NCI-H526 treated with DMSO at 0.1 percent for 48 hours (cell line): ENCODE measurements around the gene CCL17.
A peak's percentile ranks its signal among the peaks of the same experiment; 100 is the strongest.

ENCODE experiments used
- DNase-seq: peaks from one replicate; lab custom pipeline; 2025; lab: John Stamatoyannopoulos, UW

The CCL17 gene

DNA sequence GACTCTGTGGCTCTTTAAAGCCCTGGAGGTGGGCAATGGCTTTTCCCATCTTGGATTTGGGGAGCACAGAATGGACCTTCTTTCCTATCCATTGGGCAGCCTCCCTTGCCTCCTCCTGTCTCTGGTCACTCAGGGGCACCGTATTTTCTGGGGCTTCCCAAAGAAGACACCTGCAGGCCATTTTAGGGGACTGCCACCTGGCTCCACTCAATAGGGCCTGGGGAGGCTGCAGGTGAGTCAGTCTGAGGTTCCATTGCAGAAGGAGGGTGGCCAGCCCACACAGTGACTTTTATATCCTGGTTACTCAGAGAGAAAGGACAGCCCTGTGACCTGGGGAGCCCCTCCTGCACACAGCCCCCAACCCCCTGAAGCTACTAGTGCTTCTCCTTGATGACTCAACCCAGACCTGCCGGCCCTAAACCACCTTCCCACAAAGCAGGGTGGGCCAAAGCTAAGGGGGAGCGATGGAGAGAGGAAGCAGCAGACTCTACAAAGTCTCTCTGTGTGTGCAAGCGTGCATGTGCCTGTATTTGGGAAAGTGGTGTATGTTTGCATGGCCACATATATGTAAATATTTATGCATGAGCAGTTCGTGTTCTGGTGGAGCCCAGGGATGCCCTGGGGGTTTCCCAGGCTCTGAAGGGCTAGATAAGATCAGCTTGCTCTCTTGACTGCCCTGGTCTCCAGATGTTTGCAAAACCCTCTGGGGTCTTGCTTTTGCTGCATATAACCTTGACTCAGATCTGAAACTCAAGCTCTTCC, 27.3 kb upstream of the CCL17 start:
- peak; percentile 85 for DNase-seq

GRCh38 chr16:57379579-57379978, 25.0 kb upstream of the CCL17 start:
- no peak for DNase-seq

- DNase-seq = no peak
Measured at GRCh38 chr16:57380671-57381462, 23.7 kb upstream of the CCL17 start.

- no peak for DNase-seq
Measured at GRCh38 chr16:57381791-57382534, 22.6 kb upstream of the CCL17 start.

DNA sequence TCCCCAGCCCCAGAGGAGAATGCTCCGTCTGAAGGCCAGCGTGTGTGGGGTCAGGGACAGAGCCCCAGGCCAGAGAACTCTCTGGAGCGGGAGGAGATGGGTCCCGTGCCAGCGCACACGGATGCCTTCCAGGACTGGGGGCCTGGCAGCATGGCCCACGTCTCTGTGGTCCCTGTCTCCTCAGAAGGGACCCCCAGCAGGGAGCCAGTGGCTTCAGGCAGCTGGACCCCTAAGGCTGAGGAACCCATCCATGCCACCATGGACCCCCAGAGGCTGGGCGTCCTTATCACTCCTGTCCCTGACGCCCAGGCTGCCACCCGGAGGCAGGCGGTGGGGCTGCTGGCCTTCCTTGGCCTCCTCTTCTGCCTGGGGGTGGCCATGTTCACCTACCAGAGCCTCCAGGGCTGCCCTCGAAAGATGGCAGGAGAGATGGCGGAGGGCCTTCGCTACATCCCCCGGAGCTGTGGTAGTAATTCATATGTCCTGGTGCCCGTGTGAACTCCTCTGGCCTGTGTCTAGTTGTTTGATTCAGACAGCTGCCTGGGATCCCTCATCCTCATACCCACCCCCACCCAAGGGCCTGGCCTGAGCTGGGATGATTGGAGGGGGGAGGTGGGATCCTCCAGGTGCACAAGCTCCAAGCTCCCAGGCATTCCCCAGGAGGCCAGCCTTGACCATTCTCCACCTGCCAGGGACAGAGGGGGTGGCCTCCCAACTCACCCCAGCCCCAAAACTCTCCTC, 21.9 kb upstream of the CCL17 start:
- DNase-seq = no peak

- no peak for DNase-seq
Measured at GRCh38 chr16:57383276-57384247, 21.0 kb upstream of the CCL17 start.

DNA sequence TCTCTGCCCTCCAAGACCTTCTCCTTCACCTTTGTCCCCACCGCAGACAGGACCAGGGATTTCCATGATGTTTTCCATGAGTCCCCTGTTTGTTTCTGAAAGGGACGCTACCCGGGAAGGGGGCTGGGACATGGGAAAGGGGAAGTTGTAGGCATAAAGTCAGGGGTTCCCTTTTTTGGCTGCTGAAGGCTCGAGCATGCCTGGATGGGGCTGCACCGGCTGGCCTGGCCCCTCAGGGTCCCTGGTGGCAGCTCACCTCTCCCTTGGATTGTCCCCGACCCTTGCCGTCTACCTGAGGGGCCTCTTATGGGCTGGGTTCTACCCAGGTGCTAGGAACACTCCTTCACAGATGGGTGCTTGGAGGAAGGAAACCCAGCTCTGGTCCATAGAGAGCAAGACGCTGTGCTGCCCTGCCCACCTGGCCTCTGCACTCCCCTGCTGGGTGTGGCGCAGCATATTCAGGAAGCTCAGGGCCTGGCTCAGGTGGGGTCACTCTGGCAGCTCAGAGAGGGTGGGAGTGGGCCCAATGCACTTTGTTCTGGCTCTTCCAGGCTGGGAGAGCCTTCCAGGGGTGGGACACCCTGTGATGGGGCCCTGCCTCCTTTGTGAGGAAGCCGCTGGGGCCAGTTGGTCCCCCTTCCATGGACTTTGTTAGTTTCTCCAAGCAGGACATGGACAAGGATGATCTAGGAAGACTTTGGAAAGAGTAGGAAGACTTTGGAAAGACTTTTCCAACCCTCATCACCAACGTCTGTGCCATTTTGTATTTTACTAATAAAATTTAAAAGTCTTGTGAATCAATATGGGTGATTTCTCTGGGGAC, 20.1 kb upstream of the CCL17 start:
- DNase-seq = no peak

- DNase-seq = no peak
Measured at GRCh38 chr16:57385083-57385482, 19.5 kb upstream of the CCL17 start.

GRCh38 chr16:57386381-57386951, 18.1 kb upstream of the CCL17 start:
- no peak for DNase-seq

DNA sequence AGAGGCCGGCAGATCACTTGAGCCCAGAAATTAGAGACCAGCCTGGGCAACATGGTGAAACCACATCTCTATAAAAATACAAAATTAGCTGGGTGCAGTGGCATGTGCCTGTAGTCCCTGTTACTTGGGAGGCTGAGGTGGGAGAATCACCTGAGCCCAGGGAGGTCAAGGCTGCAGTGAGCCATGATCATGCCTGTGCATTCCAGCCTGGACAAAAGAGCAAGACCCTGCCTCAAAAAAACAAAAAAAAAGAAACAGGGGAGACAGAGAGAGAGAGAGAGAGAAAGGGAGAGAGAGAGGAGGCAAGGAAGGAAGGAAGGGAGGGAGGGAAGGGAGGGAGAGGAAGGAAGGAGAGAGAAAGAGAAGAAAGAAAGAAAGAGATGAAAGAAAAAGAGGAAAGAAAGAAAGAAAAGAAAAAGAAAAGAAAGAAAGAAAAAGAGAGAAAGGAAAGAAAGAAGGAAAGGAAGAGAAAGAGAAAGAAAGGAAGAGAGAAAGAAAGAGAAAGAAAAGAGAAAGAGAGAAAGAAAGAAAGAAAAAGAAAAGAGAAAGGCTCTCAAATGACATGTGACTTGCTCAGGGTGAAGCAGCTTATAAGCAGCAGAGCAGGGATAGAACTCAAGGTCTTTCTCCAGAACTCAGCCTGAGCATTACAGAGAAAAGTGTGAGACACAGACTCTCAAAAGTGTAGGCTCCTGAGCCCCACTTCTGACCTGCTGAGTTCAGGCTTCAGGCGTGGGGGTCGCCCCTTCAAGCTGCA, 16.8 kb upstream of the CCL17 start:
- no peak for DNase-seq

- no peak for DNase-seq
Measured at GRCh38 chr16:57388359-57389086, 16.0 kb upstream of the CCL17 start.

DNA sequence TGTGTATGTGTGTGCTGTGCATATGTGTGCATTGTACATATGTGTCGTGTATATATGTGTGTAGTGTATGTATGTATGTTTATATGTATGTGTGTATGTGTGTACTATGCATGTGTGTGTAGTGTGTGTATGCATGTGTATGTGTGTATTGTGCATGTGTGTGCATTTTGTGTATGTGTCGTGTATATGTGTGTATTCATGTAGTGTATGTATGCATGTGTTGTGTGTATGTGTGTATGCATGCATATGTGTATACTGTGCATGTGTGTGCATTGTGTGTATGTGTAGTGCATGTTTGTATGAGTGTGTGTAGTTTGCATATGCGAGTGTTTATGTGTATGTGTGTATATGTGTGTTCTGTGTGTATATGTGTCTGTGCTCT, 15.5 kb upstream of the CCL17 start:
- DNase-seq = no peak

- no peak for DNase-seq
Measured at GRCh38 chr16:57390636-57391295, 13.8 kb upstream of the CCL17 start.

DNA sequence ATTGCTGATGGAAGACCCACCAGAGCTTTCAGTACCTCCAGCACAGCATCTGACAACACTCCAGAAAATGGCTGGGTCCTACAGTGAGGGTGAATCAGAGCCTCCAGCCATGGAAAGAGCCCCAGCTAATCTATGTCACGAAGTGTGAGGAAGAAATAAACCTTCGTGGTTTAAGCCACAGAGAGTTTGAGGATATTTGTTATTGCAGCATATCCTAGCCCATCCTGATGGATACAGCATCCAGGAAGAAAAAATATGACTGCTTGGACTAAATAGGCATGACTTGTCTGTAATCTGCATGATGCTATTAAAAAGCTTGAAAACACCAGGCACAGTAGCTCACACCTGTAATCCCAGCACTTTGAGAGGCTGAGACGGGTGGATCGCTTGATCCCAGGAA, 13.3 kb upstream of the CCL17 start:
- DNase-seq = no peak

DNA sequence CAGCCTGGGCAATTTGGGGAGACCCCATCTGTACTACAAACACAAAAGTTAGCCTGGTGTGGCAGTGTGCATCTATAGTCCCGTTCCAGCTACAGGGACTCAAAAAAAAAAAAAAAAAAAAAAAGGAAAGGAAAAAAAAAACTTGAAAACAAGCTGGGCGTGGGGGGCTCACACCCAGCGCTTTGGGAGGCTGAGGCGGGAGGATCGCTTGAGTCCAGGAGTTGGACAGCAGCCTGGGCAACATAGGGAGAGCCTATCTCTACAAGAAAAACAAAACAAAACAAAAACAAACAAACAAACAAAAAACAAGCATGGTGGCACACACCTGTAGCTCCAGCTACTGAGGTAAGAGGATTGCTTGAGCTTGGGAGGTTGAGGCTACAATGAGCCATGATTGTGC, 12.9 kb upstream of the CCL17 start:
- no peak for DNase-seq

DNA sequence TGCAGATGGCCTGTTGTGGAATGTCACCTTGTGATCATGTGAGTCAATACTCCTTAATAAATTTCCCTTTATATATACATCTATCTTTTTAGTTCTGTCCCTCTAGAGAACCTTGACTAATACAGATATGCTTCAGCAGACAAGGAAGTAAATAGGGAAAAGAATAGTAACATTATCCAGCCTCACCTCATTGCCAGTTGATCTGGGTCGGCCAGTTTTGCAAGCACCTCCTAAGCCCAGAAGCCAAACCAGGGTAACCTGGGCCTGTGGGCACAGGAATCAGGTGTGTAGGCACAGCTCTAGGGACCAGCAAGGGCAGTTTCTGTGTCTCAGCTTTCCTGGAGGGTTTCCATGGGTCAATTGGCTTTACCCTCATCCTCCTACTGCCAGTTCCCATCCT, 11.9 kb upstream of the CCL17 start:
- DNase-seq = no peak

DNA sequence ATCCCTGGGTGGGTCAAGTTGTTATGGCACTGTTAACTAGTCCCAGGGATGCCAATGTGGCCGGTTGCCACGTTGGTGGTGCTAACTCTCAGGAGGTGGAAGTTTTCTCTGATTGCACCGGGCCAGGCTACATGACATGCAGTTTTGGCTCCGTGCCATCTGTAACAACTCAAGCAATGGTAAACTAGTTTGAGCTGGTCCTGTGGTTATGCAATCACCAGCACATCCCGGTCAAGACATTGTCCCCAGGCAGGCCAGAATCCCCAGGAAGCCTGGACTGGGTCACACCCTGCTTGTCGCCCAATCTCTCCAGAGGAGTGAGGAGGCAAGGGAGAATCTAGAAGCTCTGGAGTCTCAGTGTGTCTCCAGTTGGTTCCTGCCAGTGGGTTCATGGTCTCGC, 10.1 kb upstream of the CCL17 start:
- no peak for DNase-seq

DNA sequence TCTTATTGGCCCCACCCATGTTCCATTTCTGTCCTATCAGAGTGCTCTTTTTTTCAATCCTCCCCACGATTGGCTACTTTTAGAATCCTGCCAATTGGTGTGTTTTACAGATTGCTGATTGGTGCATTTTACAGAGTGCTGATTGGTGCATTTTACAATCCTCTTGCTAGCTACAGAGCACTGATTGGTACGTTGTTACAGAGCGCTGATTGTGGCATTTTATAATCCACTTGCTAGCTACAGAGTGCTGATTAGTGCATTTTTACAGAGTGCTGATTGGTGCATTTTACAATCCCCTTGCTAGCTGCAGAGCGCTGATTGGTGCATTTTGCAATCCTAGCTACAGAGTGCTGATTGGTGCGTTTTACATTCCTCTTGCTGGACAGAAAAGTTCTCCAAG, 9.5 kb upstream of the CCL17 start:
- DNase-seq = no peak
